Sigmoid colon (tissue), 4 donors: ENCODE measurements around the gene CALHM3.
"Not testable (repeated sequence)": the region's sequence is repeated elsewhere in the genome, so short reads cannot be mapped to it uniquely, and the experiment has no call there.

Experiments used
- EP300 ChIP-seq, 4 donors: sonication (generic); formaldehyde crosslinking; IDR thresholded peaks; one replicate each; pipeline ENCODE4 v1.6.1; 2017; ENCODE audit warnings: antibody characterized with exemption in 4 of 4
- POLR2A ChIP-seq, 2 donors: fragments of 450-650 bp; IDR thresholded peaks; one replicate each; pipeline ENCODE4 v1.6.1; 2016; ENCODE audit warnings: antibody characterized with exemption in 2 of 2, mild to moderate bottlenecking in 2 of 2, moderate library complexity in 2 of 2
- TF ChIP-seq, protein P1 (sequence below), 4 experiments: fragments of 450-650 bp in 3 of 4; fragments of 200-600 bp in 1 of 4; IDR thresholded peaks; one replicate each; pipeline ENCODE4 v1.5.1; 2016 to 2019; ENCODE audit warnings: antibody characterized with exemption in 4 of 4, mild to moderate bottlenecking in 3 of 4, moderate library complexity in 2 of 4

DNA sequence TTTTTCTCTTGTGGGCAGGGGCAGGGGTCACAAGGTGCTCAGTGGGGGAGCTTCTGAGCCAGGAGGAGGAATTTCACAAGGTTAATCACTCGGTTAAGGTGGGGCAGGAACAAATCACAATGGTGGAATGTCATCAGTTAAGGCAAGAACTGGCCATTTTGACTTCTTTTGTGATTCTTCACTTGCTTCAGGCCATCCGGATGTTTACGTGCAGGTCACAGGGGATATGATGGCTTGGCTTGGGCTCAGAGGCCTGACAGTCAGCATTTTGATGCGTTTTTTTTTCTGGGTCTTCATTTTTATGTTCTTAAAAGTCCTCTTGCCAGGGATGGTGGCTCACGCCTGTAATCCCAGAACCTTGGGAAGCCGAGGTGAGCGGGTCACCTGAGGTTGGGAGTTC is 43.0 kb upstream of the CALHM3 start:
- TF ChIP-seq, protein P1, sequence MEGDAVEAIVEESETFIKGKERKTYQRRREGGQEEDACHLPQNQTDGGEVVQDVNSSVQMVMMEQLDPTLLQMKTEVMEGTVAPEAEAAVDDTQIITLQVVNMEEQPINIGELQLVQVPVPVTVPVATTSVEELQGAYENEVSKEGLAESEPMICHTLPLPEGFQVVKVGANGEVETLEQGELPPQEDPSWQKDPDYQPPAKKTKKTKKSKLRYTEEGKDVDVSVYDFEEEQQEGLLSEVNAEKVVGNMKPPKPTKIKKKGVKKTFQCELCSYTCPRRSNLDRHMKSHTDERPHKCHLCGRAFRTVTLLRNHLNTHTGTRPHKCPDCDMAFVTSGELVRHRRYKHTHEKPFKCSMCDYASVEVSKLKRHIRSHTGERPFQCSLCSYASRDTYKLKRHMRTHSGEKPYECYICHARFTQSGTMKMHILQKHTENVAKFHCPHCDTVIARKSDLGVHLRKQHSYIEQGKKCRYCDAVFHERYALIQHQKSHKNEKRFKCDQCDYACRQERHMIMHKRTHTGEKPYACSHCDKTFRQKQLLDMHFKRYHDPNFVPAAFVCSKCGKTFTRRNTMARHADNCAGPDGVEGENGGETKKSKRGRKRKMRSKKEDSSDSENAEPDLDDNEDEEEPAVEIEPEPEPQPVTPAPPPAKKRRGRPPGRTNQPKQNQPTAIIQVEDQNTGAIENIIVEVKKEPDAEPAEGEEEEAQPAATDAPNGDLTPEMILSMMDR (IDR thresholded peaks at IDR 0.05): not testable (repeated sequence)
- not testable (repeated sequence) for TF ChIP-seq EP300, POLR2A (IDR thresholded peaks at IDR 0.05)
